Fibroblast of the aortic adventitia (primary cell): Measurements from ENCODE around the gene S100A11. TPM values are rescaled to one million over a fixed set of nuclear protein-coding genes. Genes with fewer than 3 reads are reported as not detected.
A peak's percentile ranks its signal among the peaks of the same experiment; 100 is the strongest.

ENCODE experiments used
- DNase-seq: peaks from one replicate; pipeline ENCODE4 v3.0.0-alpha.2; 2010; ENCODE audit warnings: low read depth
- H3K4me3 ChIP-seq: 2 replicates; pipeline ENCODE4 v1.5.1; 2011; ENCODE audit warnings: low read depth, mild to moderate bottlenecking, control low read depth, low read length, moderate library complexity
- total RNA-seq: library from RNA; depleted of rRNA; stranded (reverse); fragments of >200 nt; gene quantifications from 2 replicates; pipeline ENCODE4 v1.2.3, GENCODE V29; 2012; ENCODE audit warnings: low replicate concordance
- TF ChIP-seq, protein P1 (sequence below): IDR thresholded peaks from 2 replicates; pipeline ENCODE4 v1.5.1; 2011; ENCODE audit warnings: mild to moderate bottlenecking, low read length, control low read depth, inconsistent platforms; ENCODE audit not compliant: insufficient read depth

S100A11 gene
- total RNA-seq, 1 donor: 381 TPM

DNA sequence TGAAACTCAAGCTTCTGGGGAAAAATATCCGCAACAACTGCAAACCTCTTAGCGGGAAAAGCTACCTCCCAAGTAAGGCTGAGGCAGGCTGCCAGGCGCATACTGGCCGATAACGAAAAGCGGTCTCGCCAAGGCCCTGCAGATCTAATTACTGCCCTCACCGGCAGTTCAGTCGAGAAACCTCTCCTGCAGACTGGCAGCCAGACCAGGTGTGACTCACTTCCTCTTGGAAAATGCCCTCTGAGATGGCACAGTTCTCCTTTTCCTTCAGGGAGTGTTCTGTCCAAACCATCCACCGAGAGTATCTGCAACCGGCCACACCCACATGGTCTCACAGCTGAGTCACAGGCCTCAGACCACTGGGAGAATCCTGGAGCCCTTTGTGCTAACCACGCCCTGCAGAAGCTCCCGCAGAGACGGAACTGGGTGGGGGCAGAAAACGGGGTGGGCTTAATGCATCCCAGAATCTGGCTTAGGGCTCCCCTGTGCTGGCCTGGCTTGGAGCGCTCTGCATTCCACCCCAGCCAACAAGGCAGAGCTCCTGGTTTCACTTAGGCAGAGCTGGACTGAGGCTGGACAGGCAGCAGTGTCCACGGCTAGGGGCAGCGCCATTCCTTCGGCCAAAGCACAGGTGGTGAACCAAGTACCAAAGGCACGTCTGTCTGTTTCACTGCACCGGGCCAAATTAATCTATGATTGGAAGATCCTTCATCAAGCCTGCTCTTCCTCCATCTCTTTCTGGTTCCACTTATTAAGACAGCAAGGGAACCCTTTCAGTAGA lies 44.3 kb downstream of the S100A11 start:
- TF ChIP-seq, protein P1, sequence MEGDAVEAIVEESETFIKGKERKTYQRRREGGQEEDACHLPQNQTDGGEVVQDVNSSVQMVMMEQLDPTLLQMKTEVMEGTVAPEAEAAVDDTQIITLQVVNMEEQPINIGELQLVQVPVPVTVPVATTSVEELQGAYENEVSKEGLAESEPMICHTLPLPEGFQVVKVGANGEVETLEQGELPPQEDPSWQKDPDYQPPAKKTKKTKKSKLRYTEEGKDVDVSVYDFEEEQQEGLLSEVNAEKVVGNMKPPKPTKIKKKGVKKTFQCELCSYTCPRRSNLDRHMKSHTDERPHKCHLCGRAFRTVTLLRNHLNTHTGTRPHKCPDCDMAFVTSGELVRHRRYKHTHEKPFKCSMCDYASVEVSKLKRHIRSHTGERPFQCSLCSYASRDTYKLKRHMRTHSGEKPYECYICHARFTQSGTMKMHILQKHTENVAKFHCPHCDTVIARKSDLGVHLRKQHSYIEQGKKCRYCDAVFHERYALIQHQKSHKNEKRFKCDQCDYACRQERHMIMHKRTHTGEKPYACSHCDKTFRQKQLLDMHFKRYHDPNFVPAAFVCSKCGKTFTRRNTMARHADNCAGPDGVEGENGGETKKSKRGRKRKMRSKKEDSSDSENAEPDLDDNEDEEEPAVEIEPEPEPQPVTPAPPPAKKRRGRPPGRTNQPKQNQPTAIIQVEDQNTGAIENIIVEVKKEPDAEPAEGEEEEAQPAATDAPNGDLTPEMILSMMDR: no peak
- peak; percentile 97 for DNase-seq
- peak overlapping the region; percentile 79 for H3K4me3 ChIP-seq

DNA sequence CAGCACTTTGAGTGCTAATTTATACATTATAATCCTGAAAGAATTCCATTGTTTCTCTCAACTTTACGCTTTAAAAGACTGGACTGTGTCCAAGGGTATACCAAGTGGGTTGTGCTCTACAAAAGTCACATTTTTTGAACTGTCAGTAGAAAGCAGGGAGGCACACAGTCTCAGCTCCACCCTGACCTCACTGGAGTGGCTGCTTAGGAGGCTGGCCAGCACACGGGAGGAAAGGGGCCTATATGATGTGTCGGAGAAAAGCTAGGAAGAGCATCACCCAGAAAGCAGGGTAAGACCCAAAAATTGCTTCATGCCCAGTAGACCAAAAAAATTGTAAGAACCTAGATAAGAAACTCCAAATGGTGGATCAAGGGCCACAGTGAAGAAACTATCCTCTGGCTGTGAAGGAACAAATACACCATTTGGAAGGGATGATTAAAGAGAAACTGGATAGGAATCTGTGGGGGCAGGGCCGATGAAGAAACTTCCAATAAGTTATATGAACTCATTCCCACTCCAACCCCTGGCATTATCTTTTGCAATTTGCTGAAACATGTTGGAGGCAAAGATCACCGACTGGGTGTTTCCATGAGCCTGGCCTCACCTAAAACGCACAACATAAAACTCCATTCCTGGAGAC lies 45.0 kb downstream of the S100A11 start:
- TF ChIP-seq, protein P1: no peak
- no peak for DNase-seq
- peak overlapping the region; percentile 79 for H3K4me3 ChIP-seq

GRCh38 chr1:151990856-151991198 lies 46.0 kb downstream of the S100A11 start:
- peak; percentile 67 for DNase-seq
- TF ChIP-seq, protein P1: no peak
- peak overlapping the region; percentile 79 for H3K4me3 ChIP-seq

DNA sequence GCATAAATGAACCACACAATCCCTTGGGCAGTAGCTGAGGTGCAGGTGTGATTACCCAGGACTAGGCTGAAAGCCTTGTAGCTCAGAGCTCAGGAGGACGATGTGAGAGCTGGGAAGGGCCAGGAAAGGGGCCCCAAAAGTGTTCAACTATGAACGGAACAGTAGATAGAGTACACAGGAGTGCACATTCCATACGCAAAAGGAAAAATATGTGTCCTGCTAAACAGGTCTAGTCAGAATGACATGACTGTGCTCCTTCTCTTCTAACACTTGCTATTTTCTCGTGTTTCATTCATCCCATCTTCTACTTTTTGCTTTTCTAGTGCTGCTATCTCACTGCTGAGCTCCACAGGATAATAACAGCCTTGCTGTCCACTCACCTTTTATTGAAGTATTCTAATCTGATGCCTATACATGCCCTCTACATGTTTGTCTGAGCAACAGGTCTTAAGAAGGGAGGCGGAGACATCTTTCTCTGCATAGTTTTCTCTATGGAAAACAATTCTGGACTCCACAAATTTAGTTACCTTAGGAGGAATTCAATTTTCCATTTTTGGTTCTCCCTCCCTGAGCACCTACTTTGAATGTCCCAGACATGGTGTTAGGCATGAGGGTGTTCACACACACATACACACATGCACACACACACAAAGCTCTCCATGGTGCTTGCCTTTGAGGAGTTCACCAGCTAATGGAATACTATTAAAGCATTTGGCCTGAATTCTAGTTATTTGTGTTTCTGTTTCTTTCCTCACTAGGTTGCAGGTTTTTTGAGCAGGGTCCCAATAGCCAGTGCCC lies 46.5 kb downstream of the S100A11 start:
- DNase-seq: no peak
- TF ChIP-seq, protein P1: no peak
- H3K4me3 ChIP-seq: peak overlapping the region; percentile 79

- DNase-seq: peak; percentile 91
- TF ChIP-seq, protein P1: no peak
- H3K4me3 ChIP-seq: peak overlapping the region; percentile 79
Observed at GRCh38 chr1:151989211-151989862, 47.5 kb downstream of the S100A11 start.

DNA sequence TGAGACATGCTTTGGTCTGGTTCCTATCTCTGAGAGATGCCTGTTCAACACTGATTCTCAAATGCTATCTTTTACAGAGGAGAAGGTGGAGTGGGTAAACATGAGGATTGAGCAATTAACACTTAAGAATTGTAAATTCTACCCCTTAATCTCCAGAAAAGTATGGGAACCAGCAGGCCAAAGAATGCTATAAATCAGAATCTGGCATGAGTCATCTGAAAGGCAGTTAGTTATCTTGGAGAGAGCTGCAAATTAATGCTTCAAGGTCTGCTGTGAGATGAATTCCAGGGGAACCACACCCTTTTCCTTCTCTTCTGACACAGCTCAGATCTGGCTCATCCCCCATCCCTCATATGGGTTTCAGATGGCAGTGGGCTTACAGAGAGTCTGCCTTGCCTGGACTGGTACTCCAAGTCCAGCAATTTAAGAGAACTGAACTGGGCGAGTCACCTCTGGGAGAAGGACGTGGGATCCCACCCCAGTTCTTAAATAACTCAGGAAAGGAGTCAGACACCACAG lies 48.3 kb downstream of the S100A11 start:
- peak; percentile 97 for DNase-seq
- TF ChIP-seq, protein P1: no peak
- H3K4me3 ChIP-seq: peak overlapping the region; percentile 42
